HepG2 (cell line): ENCODE results near the gene ZNF490. TPM values are rescaled to one million over a fixed set of nuclear protein-coding genes. Genes with fewer than 3 reads are reported as not detected.

Experiments used
- ASH2L ChIP-seq: fragments of 300-600, 200-600 bp; sonication (generic); IDR thresholded peaks from 2 replicates; pipeline ENCODE4 v1.7.0; 2017; ENCODE audit warnings: low read depth, mild to moderate bottlenecking, moderate library complexity, mixed read lengths, low read length; ENCODE audit not compliant: insufficient read length
- CBX1 ChIP-seq: IDR thresholded peaks from one replicate; pipeline ENCODE4 v1.6.1; 2016; ENCODE audit warnings: antibody characterized with exemption, low read depth
- CENPT ChIP-seq: sonication (generic); formaldehyde crosslinking; IDR thresholded peaks from 2 replicates; pipeline ENCODE4 v1.8.0; 2022; ENCODE audit warnings: low read depth, mild to moderate bottlenecking, moderate library complexity, missing genetic modification reagents
- JUND ChIP-seq: sonication (generic); formaldehyde crosslinking; IDR thresholded peaks from 2 replicates; pipeline ENCODE4 v1.8.0; 2022; ENCODE audit warnings: mild to moderate bottlenecking, missing genetic modification reagents
- KLF11 ChIP-seq: IDR thresholded peaks from 2 replicates; pipeline ENCODE4 v1.6.1; 2016; ENCODE audit warnings: missing compliant biosample characterization
- NFIC ChIP-seq: IDR thresholded peaks from 2 replicates; pipeline ENCODE4 v1.6.1; 2012; ENCODE audit warnings: mild to moderate bottlenecking, low read length, inconsistent platforms
- NR0B2 ChIP-seq: sonication (generic); formaldehyde crosslinking; IDR thresholded peaks from 2 replicates; pipeline ENCODE4 v1.4.0; 2020; ENCODE audit warnings: mild to moderate bottlenecking, missing genetic modification reagents
- POLR2G ChIP-seq: fragments of 200-400 bp; formaldehyde crosslinking; IDR thresholded peaks from 2 replicates; pipeline ENCODE4 v1.6.1; 2018; ENCODE audit warnings: mild to moderate bottlenecking, low read depth, low read length, moderate library complexity
- RXRB ChIP-seq: IDR thresholded peaks from 2 replicates; pipeline ENCODE4 v1.6.1; 2016; ENCODE audit warnings: borderline replicate concordance, missing genetic modification reagents, missing compliant biosample characterization
- SMC3 ChIP-seq: IDR thresholded peaks from 2 replicates; pipeline ENCODE4 v1.6.1; 2011; ENCODE audit warnings: low read length, improper control_type of control experiment
- SNAPC4 ChIP-seq: sonication (generic); formaldehyde crosslinking; IDR thresholded peaks from 2 replicates; pipeline ENCODE4 v1.4.0; 2020; ENCODE audit warnings: mild to moderate bottlenecking, missing genetic modification reagents
- TEAD2 ChIP-seq: sonication (generic); formaldehyde crosslinking; IDR thresholded peaks from 2 replicates; pipeline ENCODE4 v1.9.0; 2021; ENCODE audit warnings: missing genetic modification reagents
- THAP7 ChIP-seq: sonication (generic); formaldehyde crosslinking; IDR thresholded peaks from 2 replicates; pipeline ENCODE4 v1.8.1; 2023; ENCODE audit warnings: mild to moderate bottlenecking, missing genetic modification reagents
- ZMYM3 ChIP-seq: sonication (generic); formaldehyde crosslinking; IDR thresholded peaks from 2 replicates; pipeline ENCODE4 v1.5.1; 2020; ENCODE audit warnings: mild to moderate bottlenecking, missing genetic modification reagents
- ZNF124 ChIP-seq: sonication (generic); formaldehyde crosslinking; IDR thresholded peaks from 2 replicates; pipeline ENCODE4 v1.4.0; 2020; ENCODE audit warnings: missing genetic modification reagents
- ZNF282 ChIP-seq: fragments of 450-650 bp; IDR thresholded peaks from 2 replicates; pipeline ENCODE4 v1.6.1; 2018; ENCODE audit not compliant: partially characterized antibody
- ZNF354B ChIP-seq: sonication (generic); formaldehyde crosslinking; IDR thresholded peaks from 2 replicates; pipeline ENCODE4 v1.8.0; 2022; ENCODE audit warnings: mild to moderate bottlenecking, missing genetic modification reagents
- ZNF510 ChIP-seq: sonication (generic); formaldehyde crosslinking; IDR thresholded peaks from 2 replicates; pipeline ENCODE4 v1.4.0; 2020; ENCODE audit warnings: low read depth, mild to moderate bottlenecking, missing genetic modification reagents
- ZNF879 ChIP-seq: sonication (generic); formaldehyde crosslinking; IDR thresholded peaks from 2 replicates; pipeline ENCODE4 v1.8.1; 2023; ENCODE audit warnings: missing genetic modification reagents
- ZSCAN31 ChIP-seq: sonication (generic); formaldehyde crosslinking; IDR thresholded peaks from 2 replicates; pipeline ENCODE4 v1.5.0; 2020; ENCODE audit warnings: low read depth, mild to moderate bottlenecking, missing genetic modification reagents
- ZXDC ChIP-seq: sonication (generic); formaldehyde crosslinking; IDR thresholded peaks from 2 replicates; pipeline ENCODE4 v1.5.0; 2020; ENCODE audit warnings: mild to moderate bottlenecking, missing genetic modification reagents
- polyA plus RNA-seq, 8 experiments: library from polyadenylated mRNA; depleted of rRNA in 3 of 8; stranded (reverse) in 7 of 8; unstranded in 1 of 8; fragments of >200 nt; fragmentation: Illumina TruSeq in 4 of 8; extraction: Trizol in 4 of 8; gene quantifications; 2 replicates each; pipeline versions ENCODE4 v1.2.1 to v1.2.3, GENCODE V29; 2011 to 2016; ENCODE audit warnings: low read depth in 4 of 8, missing spikeins in 1 of 8, mixed read lengths in 1 of 8; ENCODE audit not compliant: insufficient read depth in 1 of 8
- total RNA-seq, 5 experiments: library from RNA; depleted of rRNA; stranded (reverse); fragments of >200 nt; fragmentation: Illumina TruSeq; extraction: Trizol; gene quantifications; 2 replicates each; pipeline ENCODE4 v1.2.3, GENCODE V29; 2016; ENCODE audit warnings: low read depth in 1 of 5

The ZNF490 gene
- total and polyA plus RNA-seq, 2 of the 13 experiments (the other 11 are each of a cell fraction or from before 2014, with no cell fraction given) = 1.3 to 2.9 TPM

- TF ChIP-seq ZNF354B (CRISPR knock-in tag) (no peak), ASH2L (peak; percentile 95), RXRB (CRISPR knock-in tag) (peak; percentile 10; the same call in 1 of the 2 replicates), CBX1 (no peak), ZNF282 (no peak), KLF11 (no peak), ZNF510 (CRISPR knock-in tag) (no peak), ZXDC (CRISPR knock-in tag) (no peak; the same call in 1 of the 2 replicates), THAP7 (CRISPR knock-in tag) (peak; percentile 80), SMC3 (no peak), TEAD2 (CRISPR knock-in tag) (no peak), JUND (CRISPR knock-in tag) (no peak), NFIC (no peak; the same call in 1 of the 2 replicates), CENPT (no peak; the same call in 1 of the 2 replicates), ZNF124 (CRISPR knock-in tag) (peak; percentile 55; the same call in 1 of the 2 replicates), SNAPC4 (CRISPR knock-in tag) (peak; percentile 94), ZNF879 (no peak), POLR2G (peak; percentile 89), ZSCAN31 (CRISPR knock-in tag) (peak; percentile 77), NR0B2 (CRISPR knock-in tag) (0 out of 2 replicates have a peak, but pooled peaks have one; percentile 68), ZMYM3 (no peak)
These were observed 59.4 kb downstream of the ZNF490 start, which contains the start of gene ZNF564 (continued) for GRCh38 chr19:12551060-12551832.
